Activated CD4-positive, alpha-beta T cell treated with anti-CD3 and anti-CD28 coated beads, Interleukin-2, amount 50 U/mL, for 48 hours (primary cell): Measurements from ENCODE around the gene PLA2G4D.
A peak's percentile ranks its signal among the peaks of the same experiment; 100 is the strongest.

ENCODE experiments used
- DNase-seq, 2 experiments: peaks; one replicate each; pipeline ENCODE4 v3.0.0-alpha.2; 2020

Gene PLA2G4D

DNA sequence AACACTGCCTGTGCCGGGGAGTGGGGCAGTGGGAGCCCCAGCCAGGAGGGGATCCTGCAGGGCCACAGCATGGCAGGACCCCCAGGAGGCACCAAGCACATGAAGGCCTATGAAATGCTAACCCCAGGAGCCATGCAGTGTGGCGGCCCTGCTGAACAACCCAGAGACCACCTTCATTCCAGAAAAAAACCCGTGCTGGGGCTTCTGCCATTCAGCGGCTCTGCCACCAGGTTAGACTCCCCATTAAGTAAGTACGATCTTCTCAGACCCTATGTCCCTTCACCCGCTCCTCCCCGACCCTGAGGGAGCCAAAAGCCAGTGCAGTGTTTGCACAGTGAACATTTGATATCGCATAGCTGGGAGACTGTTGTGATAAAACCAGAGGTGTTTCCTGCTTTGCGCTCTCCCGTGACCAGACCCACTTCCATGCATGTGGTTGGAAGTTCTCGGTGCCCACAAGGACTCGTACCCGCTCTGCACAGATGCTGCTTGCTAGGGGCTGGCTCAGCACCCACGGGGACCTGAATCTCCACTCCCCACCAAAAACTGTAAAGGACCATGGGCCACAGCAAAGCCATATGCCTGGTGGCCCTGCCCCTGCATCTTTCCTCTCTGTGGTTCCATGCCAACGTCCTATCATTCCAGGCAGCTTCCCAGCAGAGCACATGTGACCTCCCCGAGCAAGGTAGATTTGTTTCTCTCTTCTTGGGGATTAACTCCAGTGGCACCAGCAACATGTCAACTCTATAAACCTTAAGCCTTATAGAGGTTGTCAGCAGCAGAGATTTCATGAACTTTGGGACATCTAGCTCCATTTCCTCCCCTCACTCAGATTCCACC is 5.3 kb downstream of the PLA2G4D start:
- no peak for DNase-seq

DNA sequence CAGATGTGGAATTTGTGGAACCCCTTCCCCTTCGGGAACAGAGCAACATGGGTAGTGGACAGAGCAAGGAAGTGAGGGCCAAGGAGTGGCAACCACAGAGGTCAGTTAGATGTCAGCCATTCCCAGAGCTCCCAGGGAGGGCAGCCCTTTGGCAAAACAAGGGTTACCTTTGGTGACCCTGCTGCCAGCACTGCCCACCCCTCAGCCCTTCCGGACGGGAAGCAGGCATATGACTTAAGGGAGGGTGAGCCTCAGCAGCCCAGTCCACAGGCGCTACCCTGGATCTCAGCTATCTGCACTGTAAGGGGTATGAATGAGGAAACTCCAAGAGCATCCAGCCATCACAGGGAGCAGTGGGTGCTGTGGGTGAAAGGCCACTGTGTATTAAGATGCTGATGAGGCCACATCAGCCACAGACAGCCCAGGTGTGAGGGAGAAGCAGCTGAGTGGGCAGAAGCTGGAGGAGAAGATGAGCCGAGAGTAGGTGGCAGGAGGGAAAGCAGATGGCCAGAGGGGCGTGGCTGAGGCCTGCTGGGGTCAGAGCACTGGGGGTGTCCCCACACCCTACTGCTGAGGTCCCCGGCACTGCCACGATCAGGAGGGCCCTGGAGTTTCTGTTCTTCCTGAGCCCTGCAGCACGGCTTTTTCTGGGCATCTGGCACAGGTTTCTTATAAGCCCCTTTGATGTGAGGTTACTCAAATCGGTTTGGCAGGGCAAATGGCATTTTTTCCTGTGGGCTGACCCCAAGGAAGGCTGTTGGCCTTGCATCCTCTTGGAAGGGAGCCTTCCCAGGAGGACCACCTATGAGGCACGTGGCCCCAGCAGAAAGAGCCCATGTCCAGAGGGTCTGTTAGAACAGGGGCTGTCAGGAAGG is 6.2 kb downstream of the PLA2G4D start:
- no peak for DNase-seq

DNA sequence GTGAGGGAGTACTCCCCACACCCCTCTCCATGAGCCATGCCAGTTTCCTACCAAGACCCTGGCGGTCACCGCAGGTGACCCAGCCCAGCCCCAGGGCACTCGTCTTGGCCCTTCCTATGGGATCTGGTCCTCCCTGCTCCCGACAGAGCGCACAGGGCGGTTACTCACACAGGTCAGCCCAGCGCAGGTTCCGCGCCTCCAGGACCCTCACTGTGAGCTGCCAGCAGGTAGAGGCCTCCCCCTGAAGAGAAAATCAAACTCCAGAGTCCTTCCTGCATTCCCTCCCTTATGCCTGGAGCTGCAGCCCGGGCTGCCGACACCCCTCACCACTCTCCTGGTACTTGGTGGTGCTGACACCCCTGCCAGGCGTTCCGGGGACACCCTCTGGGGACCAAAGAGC is 6.9 kb downstream of the PLA2G4D start:
- DNase-seq, result no peak

DNA sequence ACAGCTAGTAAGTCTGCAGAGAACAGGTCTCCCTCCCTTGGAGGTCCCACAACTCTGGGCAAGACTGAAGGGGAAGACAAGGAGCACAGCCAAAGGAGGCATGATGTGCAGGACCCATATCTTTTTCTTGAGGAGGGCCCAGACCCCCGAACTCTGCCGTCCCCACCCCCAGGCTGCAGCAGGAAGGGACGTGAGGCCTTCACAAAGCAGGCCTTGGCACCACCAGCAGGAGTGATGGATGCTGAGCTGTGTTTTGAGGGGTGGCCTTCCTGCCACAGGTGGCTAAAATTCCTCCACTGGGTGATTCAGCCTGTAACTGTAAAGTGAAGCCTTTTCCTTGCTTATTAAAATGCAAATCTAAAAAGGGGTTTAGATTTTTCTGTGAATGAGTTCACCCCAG is 8.6 kb downstream of the PLA2G4D start:
- DNase-seq, result no peak

DNA sequence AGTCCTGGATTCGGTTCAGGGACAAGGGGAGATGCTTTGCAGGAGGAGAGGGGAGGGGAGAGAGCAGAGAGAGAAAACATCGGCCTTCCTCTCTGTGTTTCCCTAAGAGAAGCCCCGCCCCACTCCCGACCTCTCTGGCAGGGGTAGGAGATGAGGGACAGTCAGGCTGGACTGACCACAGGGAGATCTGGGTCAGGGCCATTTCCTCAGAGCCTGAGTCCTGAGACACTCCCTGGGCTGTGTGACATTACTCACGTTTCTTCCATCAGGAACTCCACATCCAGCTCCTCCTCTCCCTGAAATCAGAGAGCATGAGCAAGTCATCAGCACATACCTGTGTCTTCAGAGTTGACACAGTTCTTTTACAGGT is 9.1 kb downstream of the PLA2G4D start:
- DNase-seq, result no peak

DNA sequence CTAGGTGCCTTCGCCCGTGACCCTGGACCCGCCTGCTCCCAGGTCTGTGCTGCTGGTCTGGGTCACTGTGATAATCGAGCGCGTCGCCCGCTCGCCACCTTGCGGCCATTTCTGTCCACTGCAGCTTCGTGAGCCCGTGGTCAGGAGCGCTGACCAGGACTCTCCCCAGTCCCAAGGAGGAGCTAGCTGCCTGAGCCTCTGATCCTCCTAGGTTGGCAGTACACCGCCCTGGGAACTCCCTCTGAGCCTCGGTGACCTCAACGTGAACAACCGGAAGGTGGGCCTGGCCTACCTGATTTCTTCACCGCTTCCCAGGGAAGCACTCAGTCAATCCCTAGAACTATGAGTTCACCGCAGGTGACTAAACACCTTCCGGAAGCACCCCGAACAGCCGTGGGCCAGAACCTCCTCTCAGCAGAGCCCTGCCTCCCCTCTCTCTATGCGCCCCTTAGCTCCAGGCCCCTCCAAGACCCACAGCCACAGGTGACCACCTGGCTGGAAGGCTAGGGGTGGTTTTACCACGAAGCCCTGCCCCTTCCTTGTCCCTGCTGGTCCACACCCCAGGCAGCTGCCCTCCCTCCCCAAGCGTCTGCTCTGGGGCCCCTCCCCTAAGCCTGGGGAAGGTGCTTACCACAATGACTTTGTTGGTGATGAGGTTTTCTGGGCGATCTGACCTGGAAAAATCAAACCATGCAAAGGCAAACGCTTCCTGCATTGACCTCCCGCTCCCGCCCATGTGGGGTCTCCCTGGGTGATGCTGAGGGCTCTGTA is 9.7 kb downstream of the PLA2G4D start:
- DNase-seq, result peak; percentile 50 to 65

DNA sequence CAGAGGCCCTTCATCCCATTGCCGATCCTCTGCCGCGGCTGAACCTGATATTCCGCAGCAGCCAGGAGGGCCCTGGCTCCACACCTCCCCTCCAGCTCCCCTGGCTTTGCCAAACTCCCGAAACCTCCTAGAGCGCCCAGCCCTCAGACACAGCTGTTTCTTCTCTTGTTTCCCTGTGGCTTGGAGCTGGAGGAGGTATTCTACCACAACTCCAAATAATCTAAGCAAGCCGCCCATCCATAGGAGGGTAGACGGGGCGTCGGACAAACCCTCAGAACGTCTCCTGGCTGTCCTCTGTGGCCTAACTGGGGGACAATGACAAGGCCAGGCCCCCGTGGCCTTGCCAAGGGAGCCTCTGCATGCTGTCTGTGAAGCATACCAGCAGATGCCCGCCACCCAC is 10.4 kb downstream of the PLA2G4D start:
- no peak for DNase-seq

DNA sequence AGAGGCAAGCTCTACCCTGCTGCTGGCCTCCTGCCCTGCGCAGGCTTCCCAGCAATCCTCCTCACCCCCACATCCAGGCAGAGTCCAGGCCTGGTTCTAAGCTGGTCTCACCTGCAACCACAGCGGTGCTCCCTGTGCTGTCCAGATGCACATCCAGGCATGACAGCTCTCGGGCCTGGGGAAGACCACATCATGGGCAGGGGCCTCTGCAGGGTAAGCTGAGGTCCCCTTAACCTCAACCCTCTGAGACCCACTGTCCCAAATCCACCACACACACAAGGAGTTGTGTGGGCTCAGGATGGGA is 10.8 kb downstream of the PLA2G4D start:
- DNase-seq, result no peak

DNA sequence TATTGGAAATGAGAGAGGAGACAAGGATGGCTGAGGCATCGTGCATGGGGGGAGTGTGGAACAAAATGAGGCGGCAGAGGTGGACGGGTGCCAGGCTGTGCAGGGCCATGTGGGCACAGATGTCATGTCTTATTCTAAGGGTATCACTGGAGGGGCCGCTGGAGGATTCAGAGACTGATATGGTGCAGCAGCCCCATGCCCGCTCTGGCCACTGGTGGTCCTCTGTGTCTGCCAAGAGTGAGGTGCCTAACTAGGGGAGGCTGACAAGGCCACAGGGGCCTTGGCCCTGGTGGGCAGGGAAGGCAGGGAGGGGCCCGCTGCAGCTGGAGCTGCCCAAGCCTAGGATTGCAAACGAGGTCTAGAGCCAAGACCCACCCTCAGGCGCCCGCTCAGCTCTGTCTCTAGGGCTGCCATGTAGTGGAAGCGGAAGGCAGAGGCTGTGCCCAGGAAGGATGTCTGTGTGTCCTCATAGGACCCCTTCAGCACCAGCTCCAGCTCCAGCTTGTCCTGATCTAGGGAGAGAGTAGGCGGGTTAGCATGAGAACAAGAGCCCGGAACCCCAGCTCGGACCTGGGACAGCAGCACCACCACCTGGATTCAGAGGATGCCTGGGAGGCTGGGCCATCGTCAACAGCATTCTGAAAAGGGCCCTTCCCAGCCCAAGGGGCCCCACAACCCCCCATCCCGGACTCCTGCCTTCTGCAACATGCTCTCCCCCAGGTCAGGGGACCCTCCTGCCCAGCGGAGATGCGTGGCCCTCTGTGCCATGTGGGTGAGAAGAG is 11.3 kb downstream of the PLA2G4D start:
- DNase-seq, result no peak

DNA sequence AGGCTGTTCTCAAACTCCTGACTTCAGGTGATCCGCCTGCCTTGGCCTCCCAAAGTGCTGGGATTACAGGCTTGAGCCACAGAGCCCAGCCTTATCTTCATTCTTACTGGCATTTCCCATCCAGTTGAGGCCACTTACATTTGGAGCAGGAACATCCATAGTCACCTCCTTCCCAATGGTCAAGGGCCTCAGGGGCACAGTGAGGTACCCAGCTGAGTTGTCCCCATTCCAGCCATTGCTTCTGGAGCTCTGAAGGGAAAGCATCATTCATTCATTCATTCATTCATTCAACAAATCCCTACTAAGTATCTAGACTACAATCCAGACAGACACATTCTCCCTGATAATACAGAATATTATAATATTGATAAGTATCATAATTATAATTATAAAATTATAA is 12.2 kb downstream of the PLA2G4D start:
- DNase-seq, result no peak

DNA sequence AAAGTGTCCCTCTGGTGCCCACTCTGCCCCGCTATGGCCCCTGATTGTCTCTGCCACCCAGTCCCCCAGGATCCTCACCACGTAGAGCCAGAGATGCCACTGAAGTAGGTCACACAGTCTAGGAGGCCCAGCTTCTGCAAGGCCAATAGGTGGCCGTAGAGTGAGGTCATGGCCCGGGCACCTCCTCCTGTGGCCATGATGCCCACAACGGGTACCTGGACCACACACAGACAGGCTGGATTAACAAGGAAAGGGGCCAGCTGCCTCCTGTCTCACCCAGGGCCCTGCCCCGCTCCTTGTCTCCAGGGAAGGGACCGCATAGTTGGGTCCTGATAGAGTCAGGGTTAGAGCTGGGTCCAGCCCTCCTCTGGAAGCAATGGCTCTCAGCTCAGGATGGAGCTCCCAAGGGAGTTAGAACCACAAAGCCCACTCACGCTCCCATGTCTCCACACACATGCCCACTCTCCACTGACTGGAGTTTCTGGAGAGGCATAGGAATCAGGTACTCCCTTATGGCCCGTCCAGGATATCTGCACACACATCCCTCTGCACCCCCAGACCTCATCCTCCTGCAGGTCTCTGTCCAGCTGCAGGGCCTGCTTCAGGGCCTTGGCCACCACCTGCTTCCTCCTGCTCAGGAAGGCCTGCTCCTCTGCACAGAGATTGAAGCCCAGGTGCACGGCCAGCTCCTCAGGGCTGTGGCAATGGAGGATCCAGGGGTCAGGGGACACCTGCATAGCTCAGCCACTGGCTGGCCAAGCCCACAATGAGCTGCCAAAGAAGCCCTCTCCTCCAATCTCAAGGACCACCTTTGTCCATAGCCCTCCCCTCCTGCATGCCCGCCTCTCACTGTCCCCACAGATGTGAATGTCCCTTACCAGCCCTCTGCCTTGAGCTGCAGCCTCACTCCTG is 13.2 kb downstream of the PLA2G4D start:
- no peak for DNase-seq

DNA sequence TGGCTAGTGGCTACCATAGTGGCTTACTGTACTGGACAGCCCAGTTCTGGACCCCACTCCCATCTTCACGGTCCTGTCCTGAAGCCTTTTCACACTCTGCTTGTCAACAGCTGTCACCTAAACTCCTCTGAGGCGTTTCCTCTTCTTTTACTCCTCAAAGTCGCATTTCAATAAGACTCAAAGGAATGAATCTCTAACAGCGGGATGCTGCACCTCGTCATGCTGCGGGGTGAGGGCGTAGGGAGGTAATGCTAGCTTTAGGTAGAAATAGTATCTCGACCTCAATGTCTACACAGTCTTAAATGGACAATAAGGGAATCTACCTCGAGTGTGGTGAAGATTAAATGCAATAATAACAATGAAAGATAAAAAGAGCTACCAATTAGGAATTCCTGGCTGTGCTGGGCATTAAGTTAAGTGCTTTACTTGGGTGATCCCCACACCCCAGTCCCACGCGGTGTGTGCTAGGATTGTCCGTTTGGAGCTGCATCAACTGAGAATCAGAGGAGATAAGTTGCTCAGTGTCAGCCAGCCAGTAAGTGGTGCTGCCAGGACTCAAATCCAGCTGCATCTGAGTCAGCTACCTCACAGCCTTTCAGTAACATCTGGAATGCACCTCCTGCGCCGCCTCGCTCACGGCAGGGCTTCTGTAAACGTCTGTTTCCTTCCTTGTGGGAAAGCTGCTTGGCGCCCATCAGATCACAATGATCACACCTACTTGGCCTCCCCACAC is 14.0 kb downstream of the PLA2G4D start:
- no peak for DNase-seq

DNA sequence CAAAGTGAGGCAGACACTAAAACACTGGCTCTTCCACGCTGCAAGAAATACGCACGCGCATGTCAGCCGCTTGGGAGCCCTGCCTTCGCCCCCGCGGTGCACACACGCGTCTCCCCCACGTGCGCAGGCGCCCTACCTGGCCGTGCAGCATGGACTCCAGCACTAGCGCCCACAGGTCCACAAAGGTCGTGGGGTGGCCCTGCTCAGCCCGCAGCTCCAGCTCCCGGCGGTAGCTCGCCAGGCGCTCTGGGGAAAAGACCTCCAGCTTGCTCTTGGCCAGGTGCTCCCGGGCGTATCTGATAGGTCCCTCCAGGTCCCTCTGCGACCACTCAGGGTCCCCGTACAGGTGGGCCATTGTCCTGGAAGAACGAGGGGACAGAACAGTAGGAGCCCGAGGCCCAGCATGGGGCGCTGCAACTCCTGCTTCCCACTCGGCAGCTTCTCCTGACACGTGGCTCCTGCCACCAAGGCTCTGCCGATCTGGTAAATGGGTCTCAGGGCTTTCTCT is 14.9 kb downstream of the PLA2G4D start:
- no peak for DNase-seq

DNA sequence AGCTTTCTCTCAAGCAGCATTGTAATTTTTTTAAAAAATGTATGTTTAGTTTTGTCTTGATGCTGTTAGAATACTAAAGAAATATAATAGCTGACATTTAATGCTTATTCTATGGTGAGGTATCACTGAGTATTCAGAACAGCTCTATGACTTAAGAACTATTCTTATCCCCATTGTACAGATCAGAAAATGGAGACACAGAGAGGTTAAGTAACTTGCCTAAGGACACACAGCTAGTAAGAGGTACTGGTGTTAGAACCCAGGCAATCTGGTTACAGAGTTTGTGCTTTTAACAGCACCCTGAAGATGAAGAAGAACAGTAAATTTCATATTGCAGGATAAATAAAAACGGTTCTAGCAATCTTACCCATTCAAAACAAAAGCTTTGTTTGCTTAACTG is 15.5 kb downstream of the PLA2G4D start:
- no peak for DNase-seq

DNA sequence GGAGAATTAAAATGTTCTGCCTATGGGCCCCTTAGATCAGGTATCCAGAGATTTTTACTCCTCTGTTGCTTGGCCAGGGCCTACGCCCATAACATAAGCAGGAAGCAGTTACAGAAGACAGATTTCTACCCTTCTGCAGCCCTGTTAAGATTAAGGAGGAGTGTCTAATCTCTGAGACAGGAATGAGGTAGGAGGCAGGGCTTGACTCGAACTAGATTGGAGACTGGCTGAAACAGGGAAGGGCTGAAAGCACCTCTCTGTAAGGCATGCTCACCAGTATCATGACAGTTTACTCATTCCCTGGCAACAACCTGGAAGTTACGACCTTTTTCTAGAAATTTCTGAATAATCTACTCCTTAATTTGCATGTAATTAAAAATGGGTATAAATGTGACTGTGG is 16.7 kb downstream of the PLA2G4D start:
- DNase-seq, result no peak

DNA sequence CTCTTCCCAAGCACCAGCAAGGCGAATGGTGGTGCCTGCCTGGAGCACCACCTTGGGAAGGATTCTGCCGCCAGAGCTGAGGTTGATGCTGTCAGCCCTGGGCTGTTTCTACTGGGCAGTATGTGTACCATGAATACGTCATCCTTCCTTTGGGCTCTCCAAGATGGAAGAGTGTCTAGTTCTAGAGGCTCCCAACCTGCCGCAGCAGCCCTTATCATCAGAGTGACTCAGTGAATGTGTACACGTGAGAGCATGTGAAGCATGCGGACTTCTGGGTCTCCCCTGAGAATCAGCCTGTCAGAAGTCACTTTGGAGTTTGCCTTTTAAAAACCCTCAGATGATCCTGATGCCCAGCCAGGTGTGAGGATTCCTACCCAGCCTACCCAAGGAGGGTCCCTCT is 20.9 kb downstream of the PLA2G4D start:
- DNase-seq, result no peak

DNA sequence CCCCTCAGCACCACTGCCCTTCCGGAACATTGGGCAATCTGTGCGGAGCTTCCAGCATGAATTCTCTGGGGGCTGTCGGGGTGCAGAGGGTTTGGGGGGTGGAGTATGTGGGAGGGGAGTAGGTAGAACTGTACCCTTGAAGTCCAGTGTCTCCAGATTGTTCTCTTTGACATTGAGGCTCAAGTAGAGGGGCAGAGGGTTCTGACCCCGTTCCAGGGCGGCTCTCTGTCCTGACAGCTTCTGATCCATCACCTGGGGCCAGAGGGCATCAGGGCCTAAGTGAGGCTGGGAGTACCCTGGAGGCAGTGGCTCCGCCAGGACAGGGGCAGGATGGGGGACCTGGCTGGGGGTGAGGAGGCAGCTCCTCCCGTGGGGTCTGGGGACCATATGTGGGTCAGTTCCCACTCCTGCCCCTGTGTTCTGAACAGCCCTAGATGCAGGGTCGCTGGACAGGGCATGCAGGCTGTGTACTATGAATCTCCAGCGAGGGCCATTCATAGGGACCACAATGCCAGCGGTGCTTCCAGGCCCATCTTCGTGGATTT is 22.1 kb downstream of the PLA2G4D start:
- no peak for DNase-seq

DNA sequence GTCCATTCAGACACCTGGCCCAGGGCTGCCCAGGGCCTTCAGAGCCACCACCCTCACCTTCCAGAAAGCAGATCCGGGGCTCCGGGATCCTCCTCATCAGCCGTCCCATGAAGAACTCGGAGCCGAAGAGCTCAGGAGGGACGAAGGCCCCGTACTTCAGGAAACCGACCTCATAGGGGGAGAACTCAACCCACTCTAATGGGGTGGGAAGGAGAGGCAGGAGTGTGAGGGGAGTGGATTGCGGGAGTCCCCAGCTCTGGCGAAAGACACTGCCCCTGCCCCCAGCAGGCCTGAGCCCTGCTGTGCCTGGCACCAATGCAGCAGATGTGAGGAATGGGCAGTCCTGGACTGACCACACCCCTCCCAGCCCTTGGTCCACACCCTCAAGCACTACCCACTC is 22.6 kb downstream of the PLA2G4D start:
- DNase-seq, result no peak

DNA sequence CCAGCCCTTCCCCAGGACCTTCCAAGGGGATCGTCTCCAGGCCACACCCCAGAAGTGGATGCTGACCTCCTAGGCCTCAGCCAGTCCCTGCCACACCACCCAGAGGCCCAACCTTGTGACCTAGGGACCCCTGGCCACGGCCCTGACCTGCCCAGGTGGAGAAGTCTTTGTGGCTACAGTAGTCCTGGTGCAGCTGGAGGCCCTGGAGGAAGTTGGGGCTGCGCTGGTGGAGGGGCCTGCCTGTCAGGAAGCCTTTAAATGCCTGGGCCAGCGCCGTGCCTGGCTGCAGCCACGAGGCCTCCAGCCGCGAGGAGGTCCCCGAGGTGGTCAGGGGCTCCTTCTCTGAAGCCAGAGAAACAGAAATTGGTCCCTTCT is 23.4 kb downstream of the PLA2G4D start:
- no peak for DNase-seq

DNA sequence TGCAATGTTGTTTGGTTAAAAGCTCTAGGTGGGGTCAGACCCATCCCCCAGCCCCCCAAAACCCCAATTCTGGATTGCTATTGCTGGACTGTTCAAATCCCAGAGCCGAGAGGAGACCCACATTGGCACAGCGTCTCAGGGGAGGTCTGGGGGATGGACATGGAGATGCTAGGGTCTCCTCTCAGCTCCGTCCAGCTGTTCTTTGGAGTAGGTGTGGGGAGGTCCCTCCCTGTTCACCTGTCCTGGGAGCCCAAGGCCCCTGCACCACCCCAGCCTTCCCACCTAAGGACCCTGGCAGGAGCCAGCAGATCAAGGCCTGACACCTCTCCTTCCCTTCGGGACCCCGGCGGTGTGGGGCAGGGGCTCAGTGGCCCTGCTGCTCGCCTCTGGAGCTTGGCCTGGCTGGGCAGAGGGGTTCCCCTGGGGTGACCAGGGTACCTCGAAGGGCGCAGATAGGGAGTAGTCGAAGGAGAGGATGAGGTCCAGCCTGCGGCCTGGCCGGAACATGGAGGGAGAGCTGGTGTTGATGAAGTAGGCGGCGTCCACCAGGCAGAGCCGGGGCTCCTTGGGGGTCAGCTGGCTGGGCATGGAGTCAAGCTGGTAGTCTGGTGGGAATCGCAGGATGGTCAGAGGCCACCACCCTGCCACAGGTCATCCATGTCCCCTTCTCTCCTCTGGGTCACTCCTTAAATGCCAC is 23.9 kb downstream of the PLA2G4D start:
- no peak for DNase-seq
